OCI-LY3 (cell line): ENCODE data around the gene RAD18.
A peak's percentile ranks its signal among the peaks of the same experiment; 100 is the strongest.

Source experiments
- H2AFZ ChIP-seq: fragments of 200-600, 300-600 bp; shearing (Covaris generic); 2 replicates; pipeline ENCODE4 v1.6.0; 2014; ENCODE audit warnings: antibody characterized with exemption, low read depth, low read length
- H3K27ac ChIP-seq: fragments of 200-600, 300-600 bp; sonication (generic); 2 replicates; pipeline ENCODE4 v1.5.1; 2014; ENCODE audit warnings: mild to moderate bottlenecking, low read length, moderate library complexity, mixed read lengths
- H3K27me3 ChIP-seq: fragments of 200-600, 300-600 bp; sonication (generic); 2 replicates; pipeline ENCODE4 v1.6.1; 2014; ENCODE audit warnings: low read depth, low read length, mixed read lengths
- H3K36me3 ChIP-seq: fragments of 200-600, 300-600 bp; sonication (generic); replicated peaks from 2 replicates; pipeline ENCODE3; 2014; ENCODE audit warnings: low read depth, low read length, mixed read lengths
- H3K4me1 ChIP-seq: fragments of 300-600, 200-600 bp; sonication (generic); 2 replicates; pipeline ENCODE4 v1.6.1; 2014; ENCODE audit warnings: low read length, mixed read lengths
- H3K4me2 ChIP-seq: fragments of 200-600, 300-600 bp; sonication (generic); 2 replicates; pipeline ENCODE4 v1.6.1; 2014; ENCODE audit warnings: low read length, mixed read lengths
- H3K4me3 ChIP-seq: fragments of 300-600, 200-600 bp; sonication (generic); 2 replicates; pipeline ENCODE4 v1.5.1; 2014; ENCODE audit warnings: antibody characterized with exemption, mild to moderate bottlenecking, low read length, moderate library complexity
- H3K79me2 ChIP-seq: fragments of 300-600, 200-600 bp; shearing (Covaris generic); 2 replicates; pipeline ENCODE4 v1.6.1; 2014; ENCODE audit warnings: mild to moderate bottlenecking, low read length, mixed read lengths
- H3K9ac ChIP-seq: fragments of 300-600, 200-600 bp; shearing (Covaris generic); 2 replicates; pipeline ENCODE4 v1.6.0; 2014; ENCODE audit warnings: mild to moderate bottlenecking, low read length, moderate library complexity
- H3K9me3 ChIP-seq: fragments of 200-600, 300-600 bp; shearing (Covaris generic); 2 replicates; pipeline ENCODE4 v1.6.1; 2014; ENCODE audit warnings: low read length, mixed read lengths; ENCODE audit not compliant: insufficient read depth
- H4K20me1 ChIP-seq: fragments of 200-600, 300-600 bp; sonication (generic); 2 replicates; pipeline ENCODE4 v1.6.1; 2016; ENCODE audit warnings: low read length, mixed read lengths; ENCODE audit not compliant: insufficient read depth
- CTCF ChIP-seq: fragments of 200-600, 300-600 bp; sonication (generic); IDR thresholded peaks from 2 replicates; pipeline ENCODE4 v1.5.1; 2014; ENCODE audit warnings: antibody characterized with exemption, low read length, low read depth
- EZH2phosphoT487 ChIP-seq: fragments of 200-600 bp; shearing (Covaris generic); IDR thresholded peaks from 2 replicates; pipeline ENCODE4 v1.6.1; 2018; ENCODE audit warnings: antibody characterized with exemption, mixed run types, low read depth

Gene RAD18

DNA sequence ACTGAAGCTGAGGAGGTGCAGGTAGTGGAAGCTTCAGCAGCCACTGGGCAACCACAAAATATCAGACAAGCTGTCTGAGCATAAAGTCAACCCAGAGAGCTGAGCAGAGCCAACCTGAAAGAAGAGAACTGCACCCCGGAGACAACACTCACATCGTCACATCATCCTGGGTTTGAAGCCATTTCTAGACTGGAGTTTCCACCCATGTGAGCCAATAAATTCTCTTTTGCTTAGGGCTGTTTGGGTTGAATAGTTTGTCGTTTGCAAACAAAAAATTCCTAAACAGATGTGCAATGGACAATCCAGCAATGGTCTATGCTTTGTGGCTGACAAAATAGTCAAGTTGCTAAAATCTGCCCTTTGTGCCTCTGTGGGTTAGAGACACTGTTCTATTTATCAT, 15.3 kb upstream of the RAD18 start:
- H3K4me2 ChIP-seq, result no peak overlapping the region
- H4K20me1 ChIP-seq, result no peaks in the 10 kb centered on the region
- no peak overlapping the region for H3K4me3 ChIP-seq
- H3K4me1 ChIP-seq, result peaks cover 18% of the 10 kb centered on the region
- H3K9ac ChIP-seq, result no peak overlapping the region
- no peak for TF ChIP-seq CTCF
- no peak for TF ChIP-seq EZH2phosphoT487
- 0 out of 2 replicates have a peak, but pooled peaks cover 5% of the 10 kb centered on the region for H3K9me3 ChIP-seq
- no peaks in the 10 kb centered on the region for H3K79me2 ChIP-seq
- H3K27ac ChIP-seq, result no peak overlapping the region
- H3K27me3 ChIP-seq, result peaks cover 29% of the 10 kb centered on the region
- H3K36me3 ChIP-seq, result no peaks in the 10 kb centered on the region
- H2AFZ ChIP-seq, result no peak overlapping the region

DNA sequence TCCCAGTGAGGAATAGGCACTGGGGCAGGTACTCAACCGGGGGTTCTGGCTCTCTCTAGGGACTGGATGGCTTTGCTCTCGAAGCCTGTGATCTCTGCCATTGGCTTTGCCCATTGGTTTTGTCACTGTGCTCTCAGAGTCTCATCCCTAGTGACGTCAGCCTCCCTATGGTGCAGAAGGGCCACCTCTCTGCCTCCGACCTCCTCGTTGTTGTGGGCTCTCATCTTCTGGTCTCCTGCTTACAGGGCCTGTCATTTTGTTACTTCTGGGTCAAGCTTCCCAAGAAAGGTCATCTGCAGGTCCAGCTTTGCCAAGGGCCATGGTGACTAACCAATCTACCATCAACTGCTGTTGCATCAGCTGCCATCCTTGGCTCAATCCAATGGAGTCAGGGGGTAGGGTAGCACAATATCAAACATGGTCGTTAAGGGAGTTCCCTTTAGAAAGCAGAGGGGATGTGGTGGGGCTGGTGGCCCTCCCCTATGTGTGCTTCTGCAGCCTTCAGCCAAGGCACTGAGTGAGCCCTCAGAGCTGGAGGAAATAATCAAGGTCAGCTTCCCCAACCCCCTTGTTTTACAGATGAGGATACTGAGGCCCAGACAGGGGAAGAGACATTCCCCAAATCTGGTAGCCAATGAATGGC, 13.4 kb upstream of the RAD18 start:
- H3K36me3 ChIP-seq, result no peaks in the 10 kb centered on the region
- H3K9ac ChIP-seq, result no peak overlapping the region
- H3K4me2 ChIP-seq, result no peak overlapping the region
- H3K9me3 ChIP-seq, result 0 out of 2 replicates have a peak, but pooled peaks cover 5% of the 10 kb centered on the region
- H4K20me1 ChIP-seq, result no peaks in the 10 kb centered on the region
- no peak overlapping the region for H3K4me3 ChIP-seq
- H3K4me1 ChIP-seq, result 0 out of 2 replicates have a peak, but pooled peaks cover under 1% of the 10 kb centered on the region
- H3K27me3 ChIP-seq, result peaks cover 29% of the 10 kb centered on the region
- no peak overlapping the region for H3K27ac ChIP-seq
- H3K79me2 ChIP-seq, result no peaks in the 10 kb centered on the region
- no peak for TF ChIP-seq CTCF
- TF ChIP-seq EZH2phosphoT487, result no peak
- no peak overlapping the region for H2AFZ ChIP-seq

- no peak overlapping the region for H3K4me2 ChIP-seq
- no peak overlapping the region for H3K27ac ChIP-seq
- H3K4me1 ChIP-seq, result peaks cover 4% of the 10 kb centered on the region
- H3K27me3 ChIP-seq, result peaks cover 28% of the 10 kb centered on the region
- no peaks in the 10 kb centered on the region for H4K20me1 ChIP-seq
- H2AFZ ChIP-seq, result peak overlapping the region; percentile 52; the same call in 1 of the 2 replicates
- H3K79me2 ChIP-seq, result no peaks in the 10 kb centered on the region
- TF ChIP-seq EZH2phosphoT487 (no peak), CTCF (no peak)
- no peaks in the 10 kb centered on the region for H3K36me3 ChIP-seq
- no peak overlapping the region for H3K4me3 ChIP-seq
- no peak overlapping the region for H3K9ac ChIP-seq
- H3K9me3 ChIP-seq, result 0 out of 2 replicates have a peak, but pooled peaks cover 5% of the 10 kb centered on the region
Measured at GRCh38 chr3:8975081-8976020, 12.1 kb upstream of the RAD18 start.

DNA sequence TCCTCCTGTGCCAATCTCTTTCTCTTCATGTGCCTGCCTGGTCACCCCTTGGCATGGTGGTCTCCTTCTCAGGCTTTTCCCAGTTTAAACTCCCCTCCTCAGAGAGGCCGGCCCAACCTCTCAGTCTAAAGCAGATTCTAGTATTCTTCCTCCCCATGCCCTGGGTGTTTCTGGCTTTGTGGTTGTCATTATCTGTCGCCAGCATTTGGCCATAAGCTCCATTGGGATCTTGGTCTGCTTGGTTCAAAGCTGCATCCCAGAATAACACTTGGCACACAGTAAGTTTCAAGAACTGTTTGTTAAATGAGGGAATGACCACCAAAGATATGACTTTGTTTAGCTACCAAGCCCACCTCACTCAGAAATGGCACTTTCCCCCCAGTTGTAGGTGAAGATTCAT, 11.2 kb upstream of the RAD18 start:
- Histone ChIP-seq H3K4me1 (peaks cover 4% of the 10 kb centered on the region), H3K4me2 (no peak overlapping the region), H3K36me3 (no peaks in the 10 kb centered on the region), H2AFZ (no peak overlapping the region), H3K27me3 (peaks cover 19% of the 10 kb centered on the region), H3K9me3 (0 out of 2 replicates have a peak, but pooled peaks cover 5% of the 10 kb centered on the region), H3K27ac (no peak overlapping the region), H3K9ac (no peak overlapping the region), H4K20me1 (no peaks in the 10 kb centered on the region), H3K4me3 (no peak overlapping the region), H3K79me2 (no peaks in the 10 kb centered on the region)
- TF ChIP-seq CTCF (no peak), EZH2phosphoT487 (no peak)
